H9 (cell line): ENCODE measurements around the gene TSTD1. TPM values are rescaled to one million over a fixed set of nuclear protein-coding genes. Genes with fewer than 3 reads are reported as not detected.
"Not testable (repeated sequence)": the region's sequence is repeated elsewhere in the genome, so short reads cannot be mapped to it uniquely, and the experiment has no call there.

Source experiments
- DNase-seq: peaks from one replicate; pipeline ENCODE4 v3.0.0-alpha.2; 2017
- H2AFZ ChIP-seq: one replicate; pipeline ENCODE4 v1.6.1; 2013; ENCODE audit warnings: mild to moderate bottlenecking, low read length, control low read depth, moderate library complexity
- H2AK5ac ChIP-seq: 2 replicates; pipeline ENCODE4 v1.6.1; 2013; ENCODE audit warnings: low read length, control low read depth, mixed read lengths; ENCODE audit not compliant: insufficient read length
- H2BK120ac ChIP-seq: one replicate; pipeline ENCODE4 v1.6.1; 2013; ENCODE audit warnings: low read depth, mild to moderate bottlenecking, low read length, control low read depth, inconsistent platforms; ENCODE audit not compliant: poor library complexity, severe bottlenecking
- H2BK12ac ChIP-seq: 2 replicates; pipeline ENCODE4 v1.6.1; 2013; ENCODE audit warnings: low read length, control low read depth, mixed read lengths, low read depth; ENCODE audit not compliant: insufficient read length
- H2BK15ac ChIP-seq: 2 replicates; pipeline ENCODE4 v1.6.1; 2013; ENCODE audit warnings: low read depth, low read length, control low read depth
- H2BK20ac ChIP-seq: one replicate; pipeline ENCODE4 v1.6.1; 2013; ENCODE audit warnings: low read depth, mild to moderate bottlenecking, low read length, control low read depth, inconsistent platforms; ENCODE audit not compliant: poor library complexity, severe bottlenecking
- H2BK5ac ChIP-seq: 2 replicates; pipeline ENCODE4 v1.6.1; 2013; ENCODE audit warnings: low read length, control low read depth, mixed read lengths; ENCODE audit not compliant: insufficient read length
- H3K14ac ChIP-seq: 2 replicates; pipeline ENCODE4 v1.6.1; 2013; ENCODE audit warnings: low read length, control low read depth; ENCODE audit not compliant: insufficient read depth
- H3K18ac ChIP-seq: 2 replicates; pipeline ENCODE4 v1.6.1; 2013; ENCODE audit warnings: low read depth, mild to moderate bottlenecking, mixed read lengths, low read length, control low read depth; ENCODE audit not compliant: insufficient read length
- H3K23ac ChIP-seq: 2 replicates; pipeline ENCODE4 v1.6.1; 2013; ENCODE audit warnings: low read length, control low read depth, mixed read lengths, low read depth; ENCODE audit not compliant: insufficient read length
- H3K23me2 ChIP-seq: 2 replicates; pipeline ENCODE4 v1.6.1; 2013; ENCODE audit warnings: low read depth, mild to moderate bottlenecking, mixed read lengths, low read length, control low read depth; ENCODE audit not compliant: insufficient read length, poor library complexity, severe bottlenecking
- H3K27ac ChIP-seq: 2 replicates; pipeline ENCODE4 v1.5.1; 2013; ENCODE audit warnings: low read length, control low read depth, mixed read lengths, low read depth; ENCODE audit not compliant: insufficient read length
- H3K27me3 ChIP-seq: 2 replicates; pipeline ENCODE4 v1.6.1; 2013; ENCODE audit warnings: low read length, control low read depth, inconsistent platforms; ENCODE audit not compliant: insufficient read depth
- H3K4ac ChIP-seq: 2 replicates; pipeline ENCODE4 v1.6.1; 2013; ENCODE audit warnings: low read depth, mild to moderate bottlenecking, control low read depth, inconsistent platforms, low read length, moderate library complexity
- H3K4me1 ChIP-seq: 2 replicates; pipeline ENCODE4 v1.6.1; 2013; ENCODE audit warnings: low read length, control low read depth, inconsistent platforms; ENCODE audit not compliant: insufficient read depth
- H3K4me2 ChIP-seq: 2 replicates; pipeline ENCODE4 v1.6.1; 2013; ENCODE audit warnings: low read length, control low read depth, mixed read lengths; ENCODE audit not compliant: insufficient read length, insufficient read depth
- H3K56ac ChIP-seq: 2 replicates; pipeline ENCODE4 v1.6.1; 2013; ENCODE audit warnings: low read depth, mild to moderate bottlenecking, mixed read lengths, low read length, control low read depth; ENCODE audit not compliant: insufficient read length
- H3K79me1 ChIP-seq: 2 replicates; pipeline ENCODE4 v1.6.1; 2013; ENCODE audit warnings: low read depth, mild to moderate bottlenecking, moderate library complexity, low read length, control low read depth, inconsistent platforms; ENCODE audit not compliant: insufficient read depth, poor library complexity, severe bottlenecking
- H3K79me2 ChIP-seq: 2 replicates; pipeline ENCODE4 v1.6.1; 2013; ENCODE audit warnings: low read length, control low read depth, inconsistent platforms; ENCODE audit not compliant: insufficient read depth
- H3K9ac ChIP-seq: 2 replicates; pipeline ENCODE4 v1.6.1; 2013; ENCODE audit warnings: low read length, control low read depth, mixed read lengths; ENCODE audit not compliant: insufficient read length; ENCODE audit errors: extremely low read depth
- H3K9me3 ChIP-seq: one replicate; pipeline ENCODE4 v1.6.1; 2013; ENCODE audit warnings: low read depth, low read length, inconsistent platforms; ENCODE audit not compliant: control insufficient read depth
- H3T11ph ChIP-seq: one replicate; pipeline ENCODE4 v1.6.1; 2013; ENCODE audit warnings: mild to moderate bottlenecking, low read length, control low read depth, inconsistent platforms
- H4K20me1 ChIP-seq: one replicate; pipeline ENCODE4 v1.6.1; 2013; ENCODE audit not compliant: control insufficient read depth, insufficient read length, insufficient read depth
- H4K5ac ChIP-seq: 2 replicates; pipeline ENCODE4 v1.6.1; 2013; ENCODE audit warnings: low read depth, mild to moderate bottlenecking, mixed read lengths, low read length, control low read depth; ENCODE audit not compliant: insufficient read length
- H4K8ac ChIP-seq: replicated peaks from 2 replicates; pipeline ENCODE4 v1.6.1; 2013; ENCODE audit warnings: low read length, control low read depth, mixed read lengths, low read depth; ENCODE audit not compliant: insufficient read length
- H4K91ac ChIP-seq: 2 replicates; pipeline ENCODE4 v1.6.1; 2013; ENCODE audit warnings: low read depth, mild to moderate bottlenecking, moderate library complexity, mixed read lengths, low read length, control low read depth; ENCODE audit not compliant: insufficient read length
- H3K27ac Mint-ChIP-seq, 3 experiments: 2 replicates in 2 of 3; 3 replicates in 1 of 3; pipeline ENCODE4 v1.8.0; 2020 to 2021; ENCODE audit warnings: mixed read lengths in 3 of 3, mild to moderate bottlenecking in 1 of 3, moderate library complexity in 1 of 3
- H3K27me3 Mint-ChIP-seq: 2 replicates; pipeline ENCODE4 v1.8.0; 2021; ENCODE audit warnings: low read depth, mild to moderate bottlenecking, moderate library complexity, mixed read lengths
- H3K36me3 Mint-ChIP-seq, 3 experiments: 2 replicates in 2 of 3; 3 replicates in 1 of 3; pipeline ENCODE4 v1.8.0; 2020 to 2021; ENCODE audit warnings: low read depth in 3 of 3, mixed read lengths in 3 of 3; ENCODE audit not compliant: insufficient read depth in 1 of 3
- H3K4me1 Mint-ChIP-seq, 2 experiments: 2 replicates each; pipeline ENCODE4 v1.8.0; 2020; ENCODE audit warnings: mixed read lengths in 2 of 2
- H3K4me3 Mint-ChIP-seq, 2 experiments: 2 replicates in 1 of 2; 3 replicates in 1 of 2; pipeline ENCODE4 v1.8.0; 2020 to 2021; ENCODE audit warnings: mild to moderate bottlenecking in 2 of 2, mixed read lengths in 2 of 2, moderate library complexity in 1 of 2
- H3K9me3 Mint-ChIP-seq, 2 experiments: 2 replicates in 1 of 2; 3 replicates in 1 of 2; pipeline ENCODE4 v1.8.0; 2020; ENCODE audit warnings: mild to moderate bottlenecking in 2 of 2, mixed read lengths in 2 of 2, moderate library complexity in 1 of 2
- CTCF ChIP-seq: fragments of 200-600 bp; sonication (generic); conservative IDR thresholded peaks from 3 replicates; pipeline ENCODE4 v1.8.0; 2021; ENCODE audit warnings: antibody characterized with exemption, mild to moderate bottlenecking
- WGBS: extraction: QIAGEN DNeasy Blood & Tissue Kit; methylation state at CpG from one replicate; pipeline ENCODE4 v1.1.7; 2013; ENCODE audit warnings: missing lambda C conversion rate, low lambda C conversion rate, mixed read lengths; ENCODE audit not compliant: insufficient read length; ENCODE audit errors: extremely low coverage; 5-methylcytosine and 5-hydroxymethylcytosine counted together
- total RNA-seq: library from RNA; stranded (reverse); gene quantifications from 2 replicates; pipeline ENCODE4 v1.2.1, GENCODE V29; 2021

The TSTD1 gene
- total RNA-seq, 1 experiment from 2014 or later = 73.7 TPM

GRCh38 chr1:160993544-160994193 lies 45.1 kb downstream of the TSTD1 start:
- H2BK120ac ChIP-seq = no peak overlapping the region
- no peak overlapping the region for H3K27ac Mint-ChIP-seq
- no CpG with 5 or more reads among the region's 14 CpGs for WGBS
- no peak overlapping the region for H3K9ac ChIP-seq
- no peaks in the 10 kb centered on the region for H3K23me2 ChIP-seq
- no peak overlapping the region for H4K8ac ChIP-seq
- no peaks in the 10 kb centered on the region; the same call in 1 of the 2 replicates for H3K4me1 ChIP-seq
- H2BK5ac ChIP-seq = no peak overlapping the region
- no peak overlapping the region for H3T11ph ChIP-seq
- H4K20me1 ChIP-seq = peaks cover 3% of the 10 kb centered on the region
- no peak overlapping the region for H2BK12ac ChIP-seq
- no peak overlapping the region for H2BK15ac ChIP-seq
- peaks cover 13 to 41% (median 36%) of the 10 kb centered on the region in 3 experiments; a peak in 6 of 7 replicates for H3K36me3 Mint-ChIP-seq
- no peak for DNase-seq
- H3K9me3 Mint-ChIP-seq = no peaks in the 10 kb centered on the region
- no peak overlapping the region for H3K23ac ChIP-seq
- H3K56ac ChIP-seq = no peak overlapping the region
- H3K79me1 ChIP-seq = no peaks in the 10 kb centered on the region
- no peak overlapping the region for H3K27ac ChIP-seq
- H3K9me3 ChIP-seq = no peaks in the 10 kb centered on the region
- no peak overlapping the region for H3K4ac ChIP-seq
- H3K4me3 Mint-ChIP-seq = no peak overlapping the region
- no peaks in the 10 kb centered on the region for H3K27me3 Mint-ChIP-seq
- H3K79me2 ChIP-seq = no peaks in the 10 kb centered on the region
- no peak overlapping the region for H2AK5ac ChIP-seq
- no peak overlapping the region for H4K5ac ChIP-seq
- no peak; the same call in 2 of the 3 replicates for TF ChIP-seq CTCF
- no peak overlapping the region for H4K91ac ChIP-seq
- no peaks in the 10 kb centered on the region for H3K27me3 ChIP-seq
- H2BK20ac ChIP-seq = no peak overlapping the region
- no peak overlapping the region for H3K4me2 ChIP-seq
- H3K4me1 Mint-ChIP-seq = peaks cover 9 to 18% of the 10 kb centered on the region in 2 experiments
- no peak overlapping the region for H3K18ac ChIP-seq
- H3K14ac ChIP-seq = no peak overlapping the region
- no peak overlapping the region for H2AFZ ChIP-seq

- Mint-ChIP-seq H3K4me1 (peaks cover 23 to 30% of the 10 kb centered on the region in 2 experiments), H3K36me3 (peaks cover 4 to 26% (median 23%) of the 10 kb centered on the region in 3 experiments; a peak in 6 of 7 replicates)
- not testable (repeated sequence) for H4K5ac ChIP-seq, H3K79me1 ChIP-seq, H3K79me2 ChIP-seq, H3K27ac Mint-ChIP-seq, H3K9me3 ChIP-seq, H3K27me3 ChIP-seq, H3K9me3 Mint-ChIP-seq, H3K14ac ChIP-seq, H2BK20ac ChIP-seq, H2BK5ac ChIP-seq, H2BK12ac ChIP-seq, H3K18ac ChIP-seq, H3K9ac ChIP-seq, H3K4me1 ChIP-seq, H2AFZ ChIP-seq, H3K23ac ChIP-seq, H3K4me2 ChIP-seq, H4K20me1 ChIP-seq, H2BK120ac ChIP-seq, H3K27me3 Mint-ChIP-seq, H3K56ac ChIP-seq, H4K8ac ChIP-seq, H3T11ph ChIP-seq, H2BK15ac ChIP-seq, H4K91ac ChIP-seq, DNase-seq, H2AK5ac ChIP-seq, H3K23me2 ChIP-seq, H3K4me3 Mint-ChIP-seq, H3K27ac ChIP-seq, H3K4ac ChIP-seq
- no CpG with 5 or more reads among the region's 4 CpGs for WGBS
These were observed 46.7 kb downstream of the TSTD1 start for GRCh38 chr1:160992036-160992435.
